ENCODE measurements around the gene LAMA2. TPM values are rescaled to one million over a fixed set of nuclear protein-coding genes. Genes with fewer than 3 reads are reported as not detected.

Gene LAMA2
- total and polyA plus RNA-seq, 2 donors (not counting 3 experiments of a cell fraction or from before 2014, with no cell fraction given): 0.51 to 0.75 TPM

- dilution Hi-C loops (cut with MboI; ENCODE audit: extremely low pct_ligation_motif_present, low sequenced_read_pairs): no loop called here
- ChIA-PET POLR2A (no interaction called here), CTCF (interaction anchor here (1.0 to 2.0 kb wide), 3 partner anchors 8 to 108 kb away, joined by 3 to 15 read pairs (median 3); no protein-coding TSS in a partner anchor)
- DNase-seq (ENCODE audit: low read depth, low spot score) (no peak), FAIRE-seq (no peak)
- no peak overlapping the region for H3K4me2 ChIP-seq (ENCODE audit: insufficient read depth, low read length)
- no peaks in the 10 kb centered on the region for H3K9me3 ChIP-seq (replicated peaks; ENCODE audit: control insufficient read depth, insufficient read depth, low read length)
- no peak overlapping the region for H2AFZ ChIP-seq (ENCODE audit: low read depth, low read length)
- H3K36me3 ChIP-seq (ENCODE audit: control insufficient read depth in 2 of 2, extremely low read depth in 1 of 2, insufficient read depth in 2 of 2, low read length in 2 of 2): no peaks in the 10 kb centered on the region
- no peaks in the 10 kb centered on the region for H4K20me1 ChIP-seq (replicated peaks; ENCODE audit: control insufficient read depth, extremely low read depth, insufficient read depth, low read length)
- no peaks in the 10 kb centered on the region for H3K9me1 ChIP-seq (replicated peaks; ENCODE audit: control insufficient read depth, extremely low read depth, insufficient read depth, low read length)
- TF ChIP-seq FOS (IDR thresholded peaks at IDR 0.05; ENCODE audit: borderline replicate concordance, insufficient read depth, low read length) (no peak), POLR2A (IDR thresholded peaks at IDR 0.05; ENCODE audit: low read depth, low read length) (no peak)
- no TSS peak for BruUV-seq (replicated peaks)
- H3K27me3 ChIP-seq (ENCODE audit: control insufficient read depth in 2 of 2, insufficient read depth in 2 of 2, low read length in 2 of 2): no peaks in the 10 kb centered on the region
- H3K4me1 ChIP-seq (ENCODE audit: control insufficient read depth, extremely low read depth, insufficient read depth, low read length): no peaks in the 10 kb centered on the region
- H3K79me2 ChIP-seq (ENCODE audit: control insufficient read depth, insufficient read depth, low read length): no peaks in the 10 kb centered on the region
- no peak overlapping the region for H3K4me3 ChIP-seq (replicated peaks in 1 of 3; ENCODE audit: insufficient read depth in 1 of 3, low read depth in 1 of 3, low read length in 3 of 3)
- H3K9ac ChIP-seq (replicated peaks; ENCODE audit: extremely low read depth, insufficient read depth, low read length): no peak overlapping the region
- intact Hi-C loops (cut with micrococcal nuclease): no loop called here
- no peak overlapping the region for H3K27ac ChIP-seq (ENCODE audit: insufficient read depth, low read depth, low read length)
Measured at GRCh38 chr6:129359811-129360681, 477.1 kb downstream of the LAMA2 start.

DNA sequence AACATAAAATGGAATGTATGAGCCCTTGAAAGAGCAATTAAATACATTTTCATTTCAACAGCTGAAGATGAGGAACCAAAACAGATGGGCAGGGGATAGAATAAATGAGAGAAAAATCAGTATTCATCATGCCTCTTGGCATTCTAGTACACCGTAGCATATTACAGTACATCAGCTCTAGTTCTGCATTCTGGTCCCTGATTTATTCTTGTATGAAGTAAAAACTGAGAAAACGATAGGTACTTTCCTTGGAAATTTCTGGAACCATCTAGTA is 477.7 kb downstream of the LAMA2 start:
- H2AFZ ChIP-seq (ENCODE audit: low read depth, low read length): no peak overlapping the region
- no peaks in the 10 kb centered on the region for H3K27me3 ChIP-seq (ENCODE audit: control insufficient read depth in 2 of 2, insufficient read depth in 2 of 2, low read length in 2 of 2)
- dilution Hi-C loops (cut with MboI; ENCODE audit: extremely low pct_ligation_motif_present, low sequenced_read_pairs): no loop called here
- H3K4me1 ChIP-seq (ENCODE audit: control insufficient read depth, extremely low read depth, insufficient read depth, low read length): no peaks in the 10 kb centered on the region
- POLR2A ChIA-PET: no interaction called here
- no peak for TF ChIP-seq EZH2 (IDR thresholded peaks at IDR 0.05; ENCODE audit: borderline replicate concordance, low read depth, low read length, severe bottlenecking)
- H4K20me1 ChIP-seq (replicated peaks; ENCODE audit: control insufficient read depth, extremely low read depth, insufficient read depth, low read length): no peaks in the 10 kb centered on the region
- no peak overlapping the region for H3K4me2 ChIP-seq (ENCODE audit: insufficient read depth, low read length)
- DNase-seq (ENCODE audit: low read depth, low spot score) (no peak), FAIRE-seq (no peak)
- intact Hi-C loops (cut with micrococcal nuclease): no loop called here
- CTCF ChIA-PET: interaction anchor here (1.0 to 2.0 kb wide), 3 partner anchors 9 to 108 kb away, joined by 3 to 15 read pairs (median 3); no protein-coding TSS in a partner anchor
- H3K36me3 ChIP-seq (ENCODE audit: control insufficient read depth in 2 of 2, extremely low read depth in 1 of 2, insufficient read depth in 2 of 2, low read length in 2 of 2): no peaks in the 10 kb centered on the region
- no peaks in the 10 kb centered on the region for H3K79me2 ChIP-seq (ENCODE audit: control insufficient read depth, insufficient read depth, low read length)
- H3K4me3 ChIP-seq (replicated peaks in 1 of 3; ENCODE audit: insufficient read depth in 1 of 3, low read depth in 1 of 3, low read length in 3 of 3): no peak overlapping the region
- H3K9ac ChIP-seq (replicated peaks; ENCODE audit: extremely low read depth, insufficient read depth, low read length): no peak overlapping the region
- no TSS peak for BruUV-seq (replicated peaks)
- no peaks in the 10 kb centered on the region for H3K9me1 ChIP-seq (replicated peaks; ENCODE audit: control insufficient read depth, extremely low read depth, insufficient read depth, low read length)
- H3K9me3 ChIP-seq (replicated peaks; ENCODE audit: control insufficient read depth, insufficient read depth, low read length): no peaks in the 10 kb centered on the region
- H3K27ac ChIP-seq (ENCODE audit: insufficient read depth, low read depth, low read length): no peak overlapping the region

Data from endothelial cell of umbilical vein (primary cell).